GM12891 (cell line): Measurements from ENCODE around the gene EED.
A peak's percentile ranks its signal among the peaks of the same experiment; 100 is the strongest.

Source experiments
- POLR2A ChIP-seq: IDR thresholded peaks from 2 replicates; pipeline ENCODE4 v1.6.1; 2011; ENCODE audit warnings: low read depth, low read length, control low read depth
- POLR2AphosphoS5 ChIP-seq: IDR thresholded peaks from 2 replicates; pipeline ENCODE4 v1.6.1; 2011; ENCODE audit warnings: low read depth, low read length, control low read depth
- SPI1 ChIP-seq: IDR thresholded peaks from 2 replicates; pipeline ENCODE4 v1.6.1; 2011; ENCODE audit warnings: low read depth, low read length, control low read depth
- TAF1 ChIP-seq: IDR thresholded peaks from 2 replicates; pipeline ENCODE4 v1.6.1; 2011; ENCODE audit warnings: low read depth, low read length, control low read depth

DNA sequence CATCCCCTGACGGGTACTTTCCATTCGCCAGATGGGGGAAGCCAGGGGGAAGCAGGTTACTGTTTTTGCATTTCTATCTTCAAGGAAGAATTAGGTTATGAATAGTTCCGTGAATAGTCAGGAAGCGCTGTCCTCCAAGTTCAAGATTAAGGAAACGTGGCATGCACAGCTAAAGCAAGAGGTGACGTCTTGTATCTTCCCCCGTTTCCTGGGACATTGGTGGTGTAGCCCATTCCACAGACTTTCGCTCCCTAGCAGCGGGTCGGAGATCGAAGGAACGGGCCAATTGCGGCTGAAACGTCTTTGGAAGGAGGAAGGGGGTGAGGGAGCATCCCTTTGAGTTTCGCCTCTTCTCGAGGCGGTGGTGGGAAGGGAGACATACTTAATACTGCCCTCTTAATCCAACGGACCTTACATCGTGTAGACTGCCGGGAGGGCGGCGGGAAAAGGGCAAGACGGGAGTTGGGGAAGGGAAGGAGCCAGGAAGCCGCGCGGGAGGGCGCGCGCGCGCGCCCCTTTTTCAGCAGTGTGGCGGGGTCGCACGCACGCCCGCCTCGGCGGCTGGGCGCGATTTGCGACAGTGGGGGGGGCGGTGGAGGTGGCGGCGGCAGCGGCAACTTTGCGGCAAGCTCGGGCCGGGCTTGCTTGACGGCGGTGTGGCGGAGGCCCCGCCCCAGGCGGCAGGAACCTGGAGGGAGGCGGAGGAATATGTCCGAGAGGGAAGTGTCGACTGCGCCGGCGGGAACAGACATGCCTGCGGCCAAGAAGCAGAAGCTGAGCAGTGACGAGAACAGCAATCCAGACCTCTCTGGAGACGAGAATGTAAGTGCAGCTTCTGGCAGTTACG, at the start of gene EED:
- TF ChIP-seq TAF1 (peak; percentile 71; the same call in 1 of the 2 replicates), POLR2A (peak; percentile 76; the same call in 1 of the 2 replicates), POLR2AphosphoS5 (peak; percentile 89), SPI1 (peak; percentile 63)
